Hepatocyte (in vitro differentiated cells): ENCODE data around the gene ACTL7A. TPM values are rescaled to one million over a fixed set of nuclear protein-coding genes. Genes with fewer than 3 reads are reported as not detected.

Source experiments
- DNase-seq: peaks from one replicate; pipeline ENCODE4 v3.0.0-alpha.2; 2016; ENCODE audit warnings: low spot score
- H2AFZ ChIP-seq: fragments of 200-600 bp; sonication (generic); 2 replicates; pipeline ENCODE4 v1.6.0; 2016; ENCODE audit warnings: antibody characterized with exemption, mild to moderate bottlenecking
- H3K27ac ChIP-seq: fragments of 200-600 bp; sonication (generic); 2 replicates; pipeline ENCODE4 v1.5.1; 2016; ENCODE audit warnings: mild to moderate bottlenecking
- H3K27me3 ChIP-seq: fragments of 200-600 bp; sonication (generic); 2 replicates; pipeline ENCODE4 v1.6.1; 2016
- H3K36me3 ChIP-seq: fragments of 200-600 bp; sonication (generic); replicated peaks from 2 replicates; pipeline ENCODE4 v1.5.1; 2016; ENCODE audit warnings: low read depth; ENCODE audit not compliant: insufficient read depth
- H3K4me1 ChIP-seq: fragments of 200-600 bp; sonication (generic); 2 replicates; pipeline ENCODE4 v1.5.1; 2016; ENCODE audit warnings: mild to moderate bottlenecking, moderate library complexity; ENCODE audit not compliant: insufficient read depth
- H3K4me2 ChIP-seq: fragments of 200-600 bp; sonication (generic); 2 replicates; pipeline ENCODE4 v1.6.0; 2016
- H3K4me3 ChIP-seq: fragments of 200-600 bp; sonication (generic); 2 replicates; pipeline ENCODE4 v1.5.1; 2016; ENCODE audit warnings: mild to moderate bottlenecking
- H3K79me2 ChIP-seq: fragments of 200-600 bp; sonication (generic); 2 replicates; pipeline ENCODE4 v1.6.0; 2017; ENCODE audit warnings: mild to moderate bottlenecking
- H3K9me2 ChIP-seq: fragments of 200-600 bp; sonication (generic); replicated peaks from 2 replicates; pipeline ENCODE4 v1.6.0; 2017; ENCODE audit warnings: mild to moderate bottlenecking; ENCODE audit not compliant: insufficient read depth
- H3K9me3 ChIP-seq: fragments of 200-600 bp; sonication (generic); 2 replicates; pipeline ENCODE4 v1.5.1; 2016; ENCODE audit warnings: low read depth, mild to moderate bottlenecking
- H4K20me1 ChIP-seq: fragments of 200-600 bp; sonication (generic); 2 replicates; pipeline ENCODE4 v1.6.0; 2016; ENCODE audit warnings: mild to moderate bottlenecking; ENCODE audit not compliant: insufficient read depth, poor library complexity, severe bottlenecking
- CTCF ChIP-seq: fragments of 200-600 bp; sonication (generic); IDR thresholded peaks from 2 replicates; pipeline ENCODE4 v1.5.1; 2016; ENCODE audit warnings: antibody characterized with exemption, mild to moderate bottlenecking; ENCODE audit not compliant: poor library complexity
- EZH2 ChIP-seq: fragments of 200-600 bp; sonication (generic); IDR thresholded peaks from 2 replicates; pipeline ENCODE4 v1.6.1; 2016; ENCODE audit warnings: antibody characterized with exemption, mild to moderate bottlenecking, borderline replicate concordance
- EZH2phosphoT487 ChIP-seq: fragments of 200-600 bp; sonication (generic); IDR thresholded peaks from one replicate; pipeline ENCODE4 v1.6.1; 2018; ENCODE audit warnings: antibody characterized with exemption, mild to moderate bottlenecking, low read depth, moderate library complexity; ENCODE audit not compliant: unreplicated experiment, severe bottlenecking
- WGBS: methylation state at CpG from one replicate; pipeline ENCODE4 v1.1.6; 2016; ENCODE audit warnings: low lambda C conversion rate; ENCODE audit errors: missing lambda C conversion rate; 5-methylcytosine and 5-hydroxymethylcytosine counted together
- polyA plus RNA-seq: library from polyadenylated mRNA; unstranded; fragments of >200 nt; fragmentation: Nextera tagmentation; extraction: Ambion mirVana; gene quantifications from 2 replicates; pipeline ENCODE4 v1.2.1, GENCODE V29; 2016
- total RNA-seq: library from RNA; depleted of rRNA; stranded (reverse); fragments of >200 nt; gene quantifications from 2 replicates; pipeline ENCODE4 v1.2.3, GENCODE V29; 2014

ACTL7A gene
- total and polyA plus RNA-seq, 2 experiments from 2014 or later, result not detected

DNA sequence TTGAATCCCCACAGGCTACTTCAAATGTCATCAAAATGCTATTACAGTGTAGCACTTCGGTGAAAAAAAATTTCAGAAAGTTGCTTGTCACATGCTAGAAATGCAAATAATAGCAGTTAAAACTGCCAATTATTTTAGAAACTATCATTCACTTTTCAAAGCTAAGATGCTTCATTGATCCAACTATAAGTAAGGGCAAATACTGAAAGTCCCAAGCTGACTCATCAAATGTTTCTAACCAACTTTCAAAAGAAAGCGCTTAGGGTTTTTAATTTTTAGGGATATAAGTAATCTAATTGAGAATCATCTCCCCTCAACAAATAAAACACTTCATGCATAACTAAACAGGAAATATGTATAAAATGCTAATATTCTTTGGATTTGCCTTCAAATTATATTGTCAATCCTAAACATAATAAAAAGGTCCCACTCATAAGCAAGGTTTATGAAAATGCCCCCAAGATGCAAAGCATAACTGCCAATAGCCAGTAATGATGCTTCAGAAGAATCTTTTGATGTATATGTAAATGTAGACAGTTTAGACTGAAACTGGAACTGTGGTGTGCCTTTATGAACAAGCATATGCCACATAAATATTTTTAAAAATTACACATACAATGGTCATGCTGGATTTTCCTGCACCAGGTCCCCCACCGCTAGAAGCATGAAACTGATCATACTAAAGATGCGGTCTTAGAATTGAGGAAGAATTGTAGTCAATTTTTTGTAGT, 12.2 kb downstream of the ACTL7A start:
- no peak for DNase-seq
- H3K27me3 ChIP-seq, result no peaks in the 10 kb centered on the region

DNA sequence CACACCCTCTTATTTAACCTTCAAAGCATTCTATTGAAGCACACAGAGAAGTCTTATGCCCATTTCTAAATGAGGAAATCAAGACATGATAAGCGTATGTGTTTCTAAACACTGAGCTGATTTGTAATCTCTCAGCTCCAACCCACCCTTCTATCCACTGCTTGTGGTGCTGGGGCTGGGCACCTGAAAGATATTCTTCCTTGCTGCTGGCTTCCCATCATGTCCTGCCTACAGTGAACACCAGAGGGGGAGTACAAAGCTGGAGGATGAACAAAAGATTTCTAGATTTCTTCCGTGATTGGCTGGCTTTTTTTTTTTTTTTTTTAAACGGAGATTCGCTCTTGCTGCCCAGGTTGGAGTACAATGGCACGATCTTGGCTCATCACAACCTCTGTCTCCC, 14.4 kb downstream of the ACTL7A start:
- Histone ChIP-seq H3K79me2 (no peaks in the 10 kb centered on the region), H4K20me1 (no peaks in the 10 kb centered on the region), H3K27me3 (no peaks in the 10 kb centered on the region), H3K27ac (no peak overlapping the region), H3K36me3 (peaks cover 10% of the 10 kb centered on the region), H3K4me1 (no peaks in the 10 kb centered on the region), H3K4me3 (no peak overlapping the region), H3K9me2 (no peaks in the 10 kb centered on the region), H3K4me2 (no peak overlapping the region), H2AFZ (no peak overlapping the region), H3K9me3 (no peaks in the 10 kb centered on the region)
- DNase-seq, result no peak
- 97% methylated on average over 5 of the region's 5 CpGs for WGBS
- TF ChIP-seq CTCF (no peak), EZH2 (no peak), EZH2phosphoT487 (no peak)

More for the DNA sequence above, 12.2 kb downstream of the ACTL7A start:
- no peaks in the 10 kb centered on the region for H4K20me1 ChIP-seq
- no peaks in the 10 kb centered on the region for H3K9me2 ChIP-seq
- H3K27ac ChIP-seq, result no peak overlapping the region
- H3K9me3 ChIP-seq, result no peaks in the 10 kb centered on the region
- no peak overlapping the region for H3K4me3 ChIP-seq
- 98% methylated on average over 4 of the region's 4 CpGs for WGBS
- TF ChIP-seq EZH2 (no peak), EZH2phosphoT487 (no peak), CTCF (no peak)
- H3K79me2 ChIP-seq, result no peaks in the 10 kb centered on the region
- H3K4me1 ChIP-seq, result peaks cover 9% of the 10 kb centered on the region
- peaks cover 10% of the 10 kb centered on the region for H3K36me3 ChIP-seq
- H3K4me2 ChIP-seq, result no peak overlapping the region
- no peak overlapping the region for H2AFZ ChIP-seq

DNA sequence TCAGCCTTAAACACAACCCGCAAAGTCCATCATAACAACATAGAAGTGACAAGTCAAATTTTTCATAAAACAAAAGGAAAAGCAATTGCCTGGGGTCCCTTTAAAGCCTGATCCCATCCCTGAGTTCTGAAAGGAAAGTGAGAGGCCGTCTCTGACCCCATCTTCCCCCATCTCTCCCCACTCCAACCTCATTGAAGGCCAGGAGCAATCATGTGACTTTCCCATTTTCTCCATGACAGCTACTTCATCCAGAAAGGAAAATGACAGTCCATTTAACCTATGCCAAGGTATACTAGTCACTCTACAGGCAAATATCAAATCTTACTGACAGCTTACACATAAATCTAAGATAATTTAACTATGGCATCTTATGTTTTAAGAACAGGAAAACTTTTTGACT, 15.5 kb downstream of the ACTL7A start:
- Histone ChIP-seq H2AFZ (no peak overlapping the region), H3K9me2 (no peaks in the 10 kb centered on the region), H3K79me2 (no peaks in the 10 kb centered on the region), H4K20me1 (no peaks in the 10 kb centered on the region), H3K36me3 (peaks cover 7% of the 10 kb centered on the region), H3K4me3 (no peak overlapping the region), H3K9me3 (no peaks in the 10 kb centered on the region), H3K4me1 (no peaks in the 10 kb centered on the region), H3K27ac (no peak overlapping the region), H3K4me2 (no peak overlapping the region), H3K27me3 (no peaks in the 10 kb centered on the region)
- no peak for DNase-seq
- WGBS, result 83% methylated on average over 2 of the region's 2 CpGs
- no peak for TF ChIP-seq CTCF
- TF ChIP-seq EZH2phosphoT487, result no peak
- no peak for TF ChIP-seq EZH2
